ENCODE results near the gene FBXO2. TPM values are rescaled to one million over a fixed set of nuclear protein-coding genes. Genes with fewer than 3 reads are reported as not detected.

The FBXO2 gene
- total and polyA plus RNA-seq, 10 of the 15 experiments (the other 5 are each of a cell fraction or from before 2014, with no cell fraction given), result 0.06 to 0.41 (median 0.18) TPM; not detected in 4

DNA sequence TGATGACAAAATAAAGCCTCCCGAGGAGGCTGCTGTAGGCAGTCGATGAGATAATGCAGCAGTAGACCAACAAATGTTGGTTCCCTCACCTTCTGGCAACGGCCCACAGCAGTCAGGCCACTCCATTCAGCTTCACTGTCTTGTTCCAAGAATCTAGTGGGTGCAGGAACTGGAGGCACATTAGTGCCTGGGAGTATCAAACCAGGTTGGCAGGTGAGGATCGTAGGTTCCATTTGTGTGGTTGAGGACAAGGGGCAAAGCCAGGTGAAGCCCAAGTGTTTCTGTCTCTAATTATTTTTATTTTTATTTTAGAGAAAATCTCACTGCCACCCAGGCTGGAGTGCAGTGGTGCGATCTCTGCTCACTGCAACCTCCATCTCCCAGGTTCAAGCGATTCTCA lies 13.3 kb downstream of the FBXO2 start:
- ATAC-seq (no peak), FAIRE-seq (no peak), DNase-seq (ENCODE audit: low read depth, low spot score) (no peak)
- Histone ChIP-seq H3K4me2 (ENCODE audit: control insufficient read depth, insufficient read depth) (no peak overlapping the region), H3K4me1 (ENCODE audit: control insufficient read depth, insufficient read depth, low read length) (no peaks in the 10 kb centered on the region), H3K27ac (ENCODE audit: control insufficient read depth, insufficient read depth) (no peak overlapping the region), H4K20me1 (ENCODE audit: control insufficient read depth, insufficient read depth) (no peaks in the 10 kb centered on the region), H3K27me3 (replicated peaks in 1 of 2; ENCODE audit: control insufficient read depth in 2 of 2, insufficient read depth in 2 of 2, low read length in 1 of 2) (no peaks in the 10 kb centered on the region; a peak in 1 of 4 replicates), H3K9me3 (replicated peaks; ENCODE audit: control insufficient read depth, insufficient read depth, low read length) (no peaks in the 10 kb centered on the region), H3K9ac (ENCODE audit: control insufficient read depth, insufficient read depth, low read length) (no peak overlapping the region), H3K79me2 (ENCODE audit: control insufficient read depth, insufficient read depth, low read length) (no peaks in the 10 kb centered on the region), H3K4me3 (no peak overlapping the region), H2AFZ (ENCODE audit: control insufficient read depth, low read depth, low read length) (no peak overlapping the region), H3K36me3 (ENCODE audit: control insufficient read depth in 2 of 2, insufficient read depth in 2 of 2, low read length in 1 of 2) (no peaks in the 10 kb centered on the region)
- RAD21 ChIA-PET (ENCODE audit: unreplicated experiment), result interaction anchor here (1.3 to 6.7 kb wide), 3 partner anchors 78 to 604 kb away, joined by 4 to 91 read pairs (median 11); no protein-coding TSS in a partner anchor
- SMC1A ChIA-PET (ENCODE audit: uncharacterized antibody, unreplicated experiment), result interaction anchor here (1.0 to 6.3 kb wide), 3 partner anchors 330 to 604 kb away, joined by 3 to 57 read pairs (median 3); no protein-coding TSS in a partner anchor
- TF ChIP-seq SREBF1 (IDR thresholded peaks at IDR 0.05; ENCODE audit: low read length) (no peak), ZNF274 (IDR thresholded peaks at IDR 0.05; ENCODE audit: insufficient read depth, insufficient read length) (no peak), BHLHE40 (IDR thresholded peaks at IDR 0.05; ENCODE audit: borderline replicate concordance in 1 of 2, low read depth in 2 of 2, low read length in 1 of 2) (no peak), SIX5 (IDR thresholded peaks at IDR 0.05; ENCODE audit: low read depth, low read length, severe bottlenecking) (no peak), PAX8 (IDR thresholded peaks at IDR 0.05) (no peak), SP1 (IDR thresholded peaks at IDR 0.05; ENCODE audit: low read depth, low read length) (no peak), MTA2 (IDR thresholded peaks at IDR 0.05; ENCODE audit: low read depth) (no peak), MEF2B (IDR thresholded peaks at IDR 0.05; ENCODE audit: partially characterized antibody, poor library complexity, severe bottlenecking) (no peak), RCOR1 (conservative IDR thresholded peaks at IDR 0.05; ENCODE audit: low read depth, low read length) (no peak), YBX1 (IDR thresholded peaks at IDR 0.05) (no peak), WRNIP1 (IDR thresholded peaks at IDR 0.05; ENCODE audit: borderline replicate concordance, low read depth, low read length) (no peak), ZNF384 (IDR thresholded peaks at IDR 0.05; ENCODE audit: borderline replicate concordance, low read depth, low read length) (no peak), CBX5 (IDR thresholded peaks at IDR 0.05; ENCODE audit: low read depth) (no peak), RUNX3 (IDR thresholded peaks at IDR 0.05; ENCODE audit: low read length) (no peak)
- TF ChIP-seq, protein P1, sequence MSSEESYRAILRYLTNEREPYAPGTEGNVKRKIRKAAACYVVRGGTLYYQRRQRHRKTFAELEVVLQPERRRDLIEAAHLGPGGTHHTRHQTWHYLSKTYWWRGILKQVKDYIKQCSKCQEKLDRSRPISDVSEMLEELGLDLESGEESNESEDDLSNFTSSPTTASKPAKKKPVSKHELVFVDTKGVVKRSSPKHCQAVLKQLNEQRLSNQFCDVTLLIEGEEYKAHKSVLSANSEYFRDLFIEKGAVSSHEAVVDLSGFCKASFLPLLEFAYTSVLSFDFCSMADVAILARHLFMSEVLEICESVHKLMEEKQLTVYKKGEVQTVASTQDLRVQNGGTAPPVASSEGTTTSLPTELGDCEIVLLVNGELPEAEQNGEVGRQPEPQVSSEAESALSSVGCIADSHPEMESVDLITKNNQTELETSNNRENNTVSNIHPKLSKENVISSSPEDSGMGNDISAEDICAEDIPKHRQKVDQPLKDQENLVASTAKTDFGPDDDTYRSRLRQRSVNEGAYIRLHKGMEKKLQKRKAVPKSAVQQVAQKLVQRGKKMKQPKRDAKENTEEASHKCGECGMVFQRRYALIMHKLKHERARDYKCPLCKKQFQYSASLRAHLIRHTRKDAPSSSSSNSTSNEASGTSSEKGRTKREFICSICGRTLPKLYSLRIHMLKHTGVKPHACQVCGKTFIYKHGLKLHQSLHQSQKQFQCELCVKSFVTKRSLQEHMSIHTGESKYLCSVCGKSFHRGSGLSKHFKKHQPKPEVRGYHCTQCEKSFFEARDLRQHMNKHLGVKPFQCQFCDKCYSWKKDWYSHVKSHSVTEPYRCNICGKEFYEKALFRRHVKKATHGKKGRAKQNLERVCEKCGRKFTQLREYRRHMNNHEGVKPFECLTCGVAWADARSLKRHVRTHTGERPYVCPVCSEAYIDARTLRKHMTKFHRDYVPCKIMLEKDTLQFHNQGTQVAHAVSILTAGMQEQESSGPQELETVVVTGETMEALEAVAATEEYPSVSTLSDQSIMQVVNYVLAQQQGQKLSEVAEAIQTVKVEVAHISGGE (CRISPR knock-in tag; IDR thresholded peaks at IDR 0.05), result no peak
- CTCF ChIA-PET, result interaction anchor here (0.8 to 5.9 kb wide), 10 partner anchors 15 to 608 kb away, joined by 3 to 132 read pairs (median 4); partner anchors contain the start of gene DISP3
- intact Hi-C loops (cut with micrococcal nuclease; ENCODE audit: unreplicated experiment) (loop anchor here (5.0 kb wide), 1 partner anchor 164 kb away; the partner anchor contains the start of gene DISP3), in situ Hi-C loops (cut with MboI) (loop anchor here (5.0 kb wide), 3 partner anchors 319 to 604 kb away; no protein-coding TSS in a partner anchor)
- no TSS peak for BruUV-seq (replicated peaks)
- WGBS (ENCODE audit: insufficient coverage, insufficient replicate concordance, low lambda C conversion rate, missing lambda C conversion rate), result 25% methylated on average over 6 of the region's 6 CpGs
- POLR2A ChIA-PET, result no interaction called here

All from GM12878 (cell line).